ENCODE data around the gene RNU1-4. TPM values are rescaled to one million over a fixed set of nuclear protein-coding genes. Genes with fewer than 3 reads are reported as not detected.
A peak's percentile ranks its signal among the peaks of the same experiment; 100 is the strongest.

The RNU1-4 gene
- total and polyA plus RNA-seq, 2 of the 13 experiments (the other 11 are each of a cell fraction or from before 2014, with no cell fraction given): under 0.01 to 11,018 TPM

- TF ChIP-seq ZBTB20 (CRISPR knock-in tag; IDR thresholded peaks at IDR 0.05; ENCODE audit: borderline replicate concordance, low read depth) (0 out of 2 replicates have a peak, but pooled peaks have one; percentile 48), ZSCAN9 (CRISPR knock-in tag; IDR thresholded peaks at IDR 0.05; ENCODE audit: borderline replicate concordance) (peak; percentile 58; the same call in 1 of the 2 replicates), YEATS4 (CRISPR knock-in tag; IDR thresholded peaks at IDR 0.05; ENCODE audit: borderline replicate concordance) (peak; percentile 57; the same call in 1 of the 2 replicates), KAT7 (CRISPR knock-in tag; IDR thresholded peaks at IDR 0.05; ENCODE audit: borderline replicate concordance) (0 out of 2 replicates have a peak, but pooled peaks have one; percentile 50), ZNF580 (CRISPR knock-in tag; IDR thresholded peaks at IDR 0.05; ENCODE audit: borderline replicate concordance, low read depth) (peak; percentile 54; the same call in 1 of the 2 replicates), MED1 (CRISPR knock-in tag; IDR thresholded peaks at IDR 0.05) (peak; percentile 74), PAXIP1 (CRISPR knock-in tag; conservative IDR thresholded peaks at IDR 0.05) (peak; percentile 68), ARID4A (CRISPR knock-in tag; IDR thresholded peaks at IDR 0.05; ENCODE audit: borderline replicate concordance) (peak; percentile 25; the same call in 1 of the 2 replicates), PHF21A (CRISPR knock-in tag; IDR thresholded peaks at IDR 0.05) (peak; percentile 24; the same call in 1 of the 2 replicates), ZFX (CRISPR knock-in tag; IDR thresholded peaks at IDR 0.05; ENCODE audit: low read depth) (0 out of 2 replicates have a peak, but pooled peaks have one; percentile 5), ZNF264 (CRISPR knock-in tag; IDR thresholded peaks at IDR 0.05) (peak; percentile 23; the same call in 1 of the 2 replicates), RFXAP (CRISPR knock-in tag; IDR thresholded peaks at IDR 0.05; ENCODE audit: borderline replicate concordance) (peak; percentile 23; the same call in 1 of the 2 replicates), ELF3 (CRISPR knock-in tag; IDR thresholded peaks at IDR 0.05) (peak; percentile 80), MLX (CRISPR knock-in tag; IDR thresholded peaks at IDR 0.05) (0 out of 2 replicates have a peak, but pooled peaks have one; percentile 25), IRF2 (CRISPR knock-in tag; IDR thresholded peaks at IDR 0.05) (peak; percentile 34; the same call in 1 of the 2 replicates), KLF16 (CRISPR knock-in tag; IDR thresholded peaks at IDR 0.05) (peak in 1 of 2 experiments; percentile 75; a peak in 1 of 4 replicates), ZNF772 (CRISPR knock-in tag; IDR thresholded peaks at IDR 0.05) (peak; percentile 44; the same call in 1 of the 2 replicates), TSC22D2 (CRISPR knock-in tag; IDR thresholded peaks at IDR 0.05; ENCODE audit: borderline replicate concordance) (0 out of 2 replicates have a peak, but pooled peaks have one; percentile 33), FOSL2 (CRISPR knock-in tag; IDR thresholded peaks at IDR 0.05) (peak; percentile 41), ZNF564 (CRISPR knock-in tag; IDR thresholded peaks at IDR 0.05) (0 out of 2 replicates have a peak, but pooled peaks have one; percentile 54)
These were observed 24.7 kb downstream of the RNU1-4 start (continued) for GRCh38 chr1:16764820-16765655.
